ENCODE measurements around the gene GOLGA6L26. TPM values are rescaled to one million over a fixed set of nuclear protein-coding genes. Genes with fewer than 3 reads are reported as not detected.
"Not testable (repeated sequence)": the region's sequence is repeated elsewhere in the genome, so short reads cannot be mapped to it uniquely, and the experiment has no call there.

The GOLGA6L26 gene
- total and polyA plus RNA-seq, 2 of the 8 experiments (the other 6 are each of a cell fraction or from before 2014, with no cell fraction given): not detected

DNA sequence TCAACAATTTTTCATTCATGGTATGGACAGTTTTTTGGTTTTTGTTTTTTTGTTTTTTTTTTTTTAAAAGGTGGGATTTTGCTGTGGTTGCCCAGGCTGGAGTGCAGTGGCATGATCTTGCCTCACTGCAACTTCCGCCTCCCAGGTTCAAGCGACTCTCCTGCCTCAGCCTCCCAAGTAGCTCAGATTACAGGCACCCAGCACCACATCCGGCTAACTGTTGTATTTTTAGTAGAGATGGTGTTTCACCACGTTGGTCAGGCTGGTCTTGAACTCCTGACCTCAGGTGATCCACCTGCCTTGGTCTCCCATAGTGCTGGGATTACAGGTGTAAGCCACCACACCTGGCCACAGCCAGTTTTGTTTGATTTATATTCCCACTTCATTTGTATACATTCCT lies 37.1 kb upstream of the GOLGA6L26 start:
- H2AFZ ChIP-seq (ENCODE audit: low read length); H3K4me2 ChIP-seq (ENCODE audit: insufficient read depth in 1 of 2, low read depth in 2 of 2, low read length in 2 of 2); H3K9ac ChIP-seq (replicated peaks in 1 of 4; ENCODE audit: extremely low read depth in 1 of 4, low read depth in 3 of 4, low read length in 3 of 4); H3K4me1 ChIP-seq (replicated peaks in 1 of 4; ENCODE audit: control insufficient read depth in 3 of 4, insufficient read depth in 4 of 4, low read length in 3 of 4); H3K4me3 ChIP-seq (ENCODE audit: extremely low read depth in 1 of 4, insufficient read depth in 2 of 4, low read depth in 3 of 4, low read length in 4 of 4); H2BK12ac ChIP-seq (ENCODE audit: low read depth, low read length); H3K27ac ChIP-seq (ENCODE audit: low read depth, low read length); H3K36me3 ChIP-seq (ENCODE audit: control insufficient read depth in 2 of 4, insufficient read depth in 4 of 4, low read length in 3 of 4); FAIRE-seq; H2BK5ac ChIP-seq (ENCODE audit: low read depth, low read length); H4K91ac ChIP-seq (replicated peaks; ENCODE audit: insufficient read length, low read length); H4K5ac ChIP-seq (ENCODE audit: insufficient read length, low read depth, low read length); H2BK20ac ChIP-seq (ENCODE audit: low read length); POLR2A ChIA-PET (ENCODE audit: partially characterized antibody); H4K8ac ChIP-seq (ENCODE audit: extremely low read depth, insufficient read depth, low read length); H3K23ac ChIP-seq (ENCODE audit: insufficient read length); H3K4ac ChIP-seq (replicated peaks; ENCODE audit: insufficient read length, low read depth, low read length); H2BK15ac ChIP-seq (ENCODE audit: low read length); H4K20me1 ChIP-seq (replicated peaks in 1 of 2; ENCODE audit: control insufficient read depth in 1 of 2, insufficient read depth in 2 of 2, low read length in 2 of 2); CTCF ChIA-PET (ENCODE audit: partially characterized antibody); H3K79me1 ChIP-seq (ENCODE audit: low read depth, low read length); H3K23me2 ChIP-seq (ENCODE audit: low read depth, low read length); H3K56ac ChIP-seq (replicated peaks; ENCODE audit: insufficient read length, low read depth, low read length); H3K18ac ChIP-seq (ENCODE audit: extremely low read depth, low read length); H2BK120ac ChIP-seq (replicated peaks; ENCODE audit: low read depth, low read length); H3K14ac ChIP-seq (ENCODE audit: insufficient read length); H3K79me2 ChIP-seq (ENCODE audit: control insufficient read depth in 1 of 2, insufficient read depth in 2 of 2, low read length in 2 of 2); H2AK5ac ChIP-seq (ENCODE audit: low read depth, low read length); DNase-seq (ENCODE audit: low read depth in 1 of 2, low spot score in 2 of 2); H3K27me3 ChIP-seq (replicated peaks in 1 of 4; ENCODE audit: control insufficient read depth in 3 of 4, extremely low read depth in 1 of 4, insufficient read depth in 3 of 4, low read length in 3 of 4): not testable (repeated sequence)
- WGBS, 2 experiments (ENCODE audit: extremely low coverage in 1 of 2, insufficient coverage in 1 of 2, insufficient read length in 1 of 2, insufficient replicate concordance in 2 of 2, low coverage in 1 of 2, low lambda C conversion rate in 2 of 2, missing lambda C conversion rate in 1 of 2): 79% methylated on average over 4 of the region's 4 CpGs; no CpG with 5 or more reads in 1 of the 2 experiments
- peaks cover 0 to 21% of the 10 kb centered on the region in 2 experiments; a peak in 1 of 4 replicates for H3K9me3 ChIP-seq (ENCODE audit: insufficient read depth in 2 of 2, low read depth in 1 of 2, low read length in 1 of 2)
